HG02840 (cell line): Measurements from ENCODE around the gene VPS29.
A peak's percentile ranks its signal among the peaks of the same experiment; 100 is the strongest.
"Not testable (repeated sequence)": the region's sequence is repeated elsewhere in the genome, so short reads cannot be mapped to it uniquely, and the experiment has no call there.

Experiments used
- ATAC-seq: cut with Tn5 transposase; IDR thresholded peaks from one replicate; pipeline ENCODE4 v1.9.1; 2021; ENCODE audit warnings: mild to moderate bottlenecking, moderate library complexity, moderate number of reproducible peaks; ENCODE audit not compliant: unreplicated experiment, low FRiP score

VPS29 gene

GRCh38 chr12:110528277-110528839, 26.4 kb upstream of the VPS29 start:
- no peak for ATAC-seq

- ATAC-seq = not testable (repeated sequence)
Measured at GRCh38 chr12:110520876-110521712, 19.2 kb upstream of the VPS29 start.

GRCh38 chr12:110518014-110518413, 16.1 kb upstream of the VPS29 start:
- not testable (repeated sequence) for ATAC-seq

- ATAC-seq = no peak
Measured at GRCh38 chr12:110516995-110517394, 15.1 kb upstream of the VPS29 start.

GRCh38 chr12:110514363-110514762, 12.5 kb upstream of the VPS29 start:
- ATAC-seq = no peak

- no peak for ATAC-seq
Measured at GRCh38 chr12:110513842-110514241, 11.9 kb upstream of the VPS29 start.

GRCh38 chr12:110508071-110508586, 6.2 kb upstream of the VPS29 start:
- no peak for ATAC-seq

GRCh38 chr12:110505332-110505731, 3.4 kb upstream of the VPS29 start:
- no peak for ATAC-seq

GRCh38 chr12:110503432-110503831, 1.5 kb upstream of the VPS29 start:
- ATAC-seq = no peak

GRCh38 chr12:110501399-110501751, 536 bp downstream of the VPS29 start:
- ATAC-seq = no peak

- ATAC-seq = no peak
Measured at GRCh38 chr12:110498984-110499706, 2.8 kb downstream of the VPS29 start.

- no peak for ATAC-seq
Measured at GRCh38 chr12:110475426-110475825, 26.5 kb downstream of the VPS29 start.

- ATAC-seq = peak; percentile 67
Measured at GRCh38 chr12:110468214-110469048, 33.5 kb downstream of the VPS29 start, which contains the start of the genes FAM216A and GPN3. TSS of gene FAM216A (plus strand) at chr12:110468845. CDS start at chr12:110468876, 31 bp downstream. TSS of gene GPN3 (minus strand) at chr12:110468257. CDS start at chr12:110468203, 54 bp downstream.

- no peak for ATAC-seq
Measured at GRCh38 chr12:110467847-110468213, 34.1 kb downstream of the VPS29 start.

GRCh38 chr12:110466791-110467190, 35.1 kb downstream of the VPS29 start:
- no peak for ATAC-seq

GRCh38 chr12:110465765-110466164, 36.1 kb downstream of the VPS29 start:
- ATAC-seq = not testable (repeated sequence)

- no peak for ATAC-seq
Measured at GRCh38 chr12:110465024-110465423, 36.9 kb downstream of the VPS29 start.

- not testable (repeated sequence) for ATAC-seq
Measured at GRCh38 chr12:110461189-110461588, 40.7 kb downstream of the VPS29 start.

GRCh38 chr12:110458756-110459155, 43.2 kb downstream of the VPS29 start:
- no peak for ATAC-seq
